ENCODE measurements around the gene IGFBP3.

GRCh38 chr7:45892407-45893035, 28.6 kb downstream of the IGFBP3 start:
- TF ChIP-seq EZH2 (IDR thresholded peaks at IDR 0.05; ENCODE audit: borderline replicate concordance), result no peak
- TF ChIP-seq CTCF (IDR thresholded peaks at IDR 0.05; ENCODE audit: poor library complexity), result no peak
- no peak for TF ChIP-seq EZH2phosphoT487 (IDR thresholded peaks at IDR 0.05; ENCODE audit: low read depth, severe bottlenecking, unreplicated experiment)
